HUES64 (cell line): ENCODE data around the gene POU2F2.

Experiments used
- H3K27ac ChIP-seq: 2 replicates; pipeline ENCODE4 v1.7.0; 2013; ENCODE audit warnings: low read depth, low read length, inconsistent platforms
- H3K27me3 ChIP-seq: 2 replicates; pipeline ENCODE4 v1.6.1; 2013; ENCODE audit warnings: mild to moderate bottlenecking, low read length; ENCODE audit not compliant: insufficient read depth
- H3K36me3 ChIP-seq: 2 replicates; pipeline ENCODE4 v1.6.1; 2013; ENCODE audit warnings: mild to moderate bottlenecking, low read length; ENCODE audit not compliant: insufficient read depth
- H3K4me1 ChIP-seq: 2 replicates; pipeline ENCODE4 v1.6.1; 2013; ENCODE audit warnings: mild to moderate bottlenecking, low read length, moderate library complexity; ENCODE audit not compliant: insufficient read depth
- H3K4me3 ChIP-seq: 2 replicates; pipeline ENCODE4 v1.5.1; 2013; ENCODE audit warnings: mild to moderate bottlenecking, low read length, moderate library complexity
- H3K9ac ChIP-seq: 2 replicates; pipeline ENCODE4 v1.6.1; 2013; ENCODE audit warnings: mild to moderate bottlenecking, low read depth, low read length
- H3K9me3 ChIP-seq: 2 replicates; pipeline ENCODE4 v1.6.1; 2013; ENCODE audit warnings: low read depth, low read length; ENCODE audit not compliant: insufficient read depth
- WGBS: fragments of 150-250, 120-280 bp; methylation state at CpG from one replicate; pipeline ENCODE4 v1.1.7; 2013; ENCODE audit warnings: missing lambda C conversion rate; 5-methylcytosine and 5-hydroxymethylcytosine counted together

The POU2F2 gene

GRCh38 chr19:42122691-42123607, 9.3 kb downstream of the POU2F2 start:
- Histone ChIP-seq H3K9me3 (no peaks in the 10 kb centered on the region), H3K4me3 (no peak overlapping the region), H3K4me1 (peaks cover 11% of the 10 kb centered on the region; the same call in 1 of the 2 replicates), H3K9ac (no peak overlapping the region), H3K27ac (no peak overlapping the region), H3K27me3 (no peaks in the 10 kb centered on the region), H3K36me3 (no peaks in the 10 kb centered on the region)
- WGBS: 86% methylated on average over 17 of the region's 17 CpGs

- Histone ChIP-seq H3K9ac (no peak overlapping the region), H3K36me3 (no peaks in the 10 kb centered on the region), H3K4me3 (no peak overlapping the region), H3K27ac (no peak overlapping the region), H3K4me1 (peaks cover 11% of the 10 kb centered on the region; the same call in 1 of the 2 replicates), H3K27me3 (no peaks in the 10 kb centered on the region), H3K9me3 (no peaks in the 10 kb centered on the region)
- 54% methylated on average over 4 of the region's 8 CpGs for WGBS
Observed at GRCh38 chr19:42121656-42122069, 10.6 kb downstream of the POU2F2 start.

- no peaks in the 10 kb centered on the region for H3K9me3 ChIP-seq
- peaks cover 11% of the 10 kb centered on the region; the same call in 1 of the 2 replicates for H3K4me1 ChIP-seq
- no peak overlapping the region for H3K27ac ChIP-seq
Observed at GRCh38 chr19:42121036-42121621, 11.1 kb downstream of the POU2F2 start.

GRCh38 chr19:42120276-42120980, 11.8 kb downstream of the POU2F2 start:
- no peak overlapping the region for H3K4me3 ChIP-seq
- H3K9me3 ChIP-seq: no peaks in the 10 kb centered on the region
- H3K9ac ChIP-seq: no peak overlapping the region
- no peak overlapping the region for H3K27ac ChIP-seq
- WGBS: 94% methylated on average over 8 of the region's 10 CpGs
- no peaks in the 10 kb centered on the region for H3K36me3 ChIP-seq
- H3K27me3 ChIP-seq: no peaks in the 10 kb centered on the region
- peaks cover 11% of the 10 kb centered on the region; the same call in 1 of the 2 replicates for H3K4me1 ChIP-seq

More at GRCh38 chr19:42121036-42121621, 11.1 kb downstream of the POU2F2 start:
- Histone ChIP-seq H3K4me3 (no peak overlapping the region), H3K36me3 (no peaks in the 10 kb centered on the region), H3K27me3 (no peaks in the 10 kb centered on the region), H3K9ac (no peak overlapping the region)
- 82% methylated on average over 5 of the region's 5 CpGs for WGBS

- no peaks in the 10 kb centered on the region for H3K36me3 ChIP-seq
- H3K9ac ChIP-seq: no peak overlapping the region
- no peaks in the 10 kb centered on the region for H3K27me3 ChIP-seq
- H3K4me1 ChIP-seq: peaks cover 29% of the 10 kb centered on the region
- no peak overlapping the region for H3K4me3 ChIP-seq
- WGBS: 92% methylated on average over 6 of the region's 6 CpGs
- H3K27ac ChIP-seq: no peak overlapping the region
- no peaks in the 10 kb centered on the region for H3K9me3 ChIP-seq
Observed at GRCh38 chr19:42117076-42117475, 15.2 kb downstream of the POU2F2 start.

GRCh38 chr19:42116308-42117075, 15.8 kb downstream of the POU2F2 start:
- no peaks in the 10 kb centered on the region for H3K27me3 ChIP-seq
- no peak overlapping the region for H3K27ac ChIP-seq
- 95% methylated on average over 19 of the region's 20 CpGs for WGBS
- no peaks in the 10 kb centered on the region for H3K9me3 ChIP-seq
- no peak overlapping the region for H3K9ac ChIP-seq
- H3K4me3 ChIP-seq: no peak overlapping the region
- H3K36me3 ChIP-seq: no peaks in the 10 kb centered on the region
- H3K4me1 ChIP-seq: peaks cover 23% of the 10 kb centered on the region

- WGBS: 94% methylated on average over 4 of the region's 4 CpGs
Observed at GRCh38 chr19:42115705-42116104, 16.5 kb downstream of the POU2F2 start.

GRCh38 chr19:42115219-42115618, 17.0 kb downstream of the POU2F2 start:
- H3K9ac ChIP-seq: no peak overlapping the region
- no peaks in the 10 kb centered on the region for H3K9me3 ChIP-seq
- 92% methylated on average over 4 of the region's 4 CpGs for WGBS
- H3K27me3 ChIP-seq: no peaks in the 10 kb centered on the region
- H3K27ac ChIP-seq: no peak overlapping the region
- H3K4me1 ChIP-seq: peaks cover 18% of the 10 kb centered on the region
- no peaks in the 10 kb centered on the region for H3K36me3 ChIP-seq
- no peak overlapping the region for H3K4me3 ChIP-seq

More at GRCh38 chr19:42115705-42116104, 16.5 kb downstream of the POU2F2 start:
- no peak overlapping the region for H3K27ac ChIP-seq
- no peak overlapping the region for H3K9ac ChIP-seq
- no peak overlapping the region for H3K4me3 ChIP-seq
- no peaks in the 10 kb centered on the region for H3K9me3 ChIP-seq
- no peaks in the 10 kb centered on the region for H3K36me3 ChIP-seq
- no peaks in the 10 kb centered on the region for H3K27me3 ChIP-seq
- peaks cover 18% of the 10 kb centered on the region for H3K4me1 ChIP-seq

GRCh38 chr19:42114412-42114811, 17.8 kb downstream of the POU2F2 start:
- WGBS: 27% methylated on average over 7 of the region's 7 CpGs
- Histone ChIP-seq H3K9me3 (no peaks in the 10 kb centered on the region), H3K4me3 (no peak overlapping the region), H3K27ac (no peak overlapping the region; the same call in 1 of the 2 replicates), H3K36me3 (no peaks in the 10 kb centered on the region), H3K9ac (no peak overlapping the region), H3K27me3 (no peaks in the 10 kb centered on the region), H3K4me1 (peaks cover 18% of the 10 kb centered on the region)

GRCh38 chr19:42113641-42114348, 18.5 kb downstream of the POU2F2 start:
- WGBS: 35% methylated on average over 10 of the region's 10 CpGs
- Histone ChIP-seq H3K36me3 (no peaks in the 10 kb centered on the region), H3K9ac (no peak overlapping the region), H3K27ac (no peak overlapping the region; the same call in 1 of the 2 replicates), H3K27me3 (no peaks in the 10 kb centered on the region), H3K4me3 (no peak overlapping the region), H3K9me3 (no peaks in the 10 kb centered on the region), H3K4me1 (peaks cover 19% of the 10 kb centered on the region)
